HepG2 (cell line): ENCODE results near the gene KCND2. TPM values are rescaled to one million over a fixed set of nuclear protein-coding genes. Genes with fewer than 3 reads are reported as not detected.
"Not testable (repeated sequence)": the region's sequence is repeated elsewhere in the genome, so short reads cannot be mapped to it uniquely, and the experiment has no call there.

Source experiments
- ATAC-seq: fragments of 200-7000 bp; cut with Tn5 transposase; 3 replicates; pipeline ENCODE4 v1.9.1; 2020; ENCODE audit warnings: mild to moderate bottlenecking, moderate library complexity
- BruUV-seq: library from RNA; stranded (reverse); fragments of 400-500 nt; replicated peaks from 2 replicates; lab custom pipeline; 2021; lab: Mats Ljungman, UMichigan
- CTCF ChIA-PET: fragments of 300-600 bp; formaldehyde crosslinking; extraction: SDS; loops from one replicate; lab custom pipeline; 2021; ENCODE audit warnings: low total read pairs, inconsistent platforms, low intra/inter-chr PET ratio; lab: Yijun Ruan, JAX
- POLR2A ChIA-PET: fragments of 350-600 bp; sonication (Branson Sonifier 250); formaldehyde crosslinking; loops from one replicate; lab custom pipeline; 2020; ENCODE audit warnings: antibody characterized with exemption, inconsistent platforms; lab: Yijun Ruan, JAX
- DNase-seq: peaks from one replicate; pipeline ENCODE4 v3.0.0-alpha.2; 2015; ENCODE audit warnings: low spot score
- FAIRE-seq: peaks from 3 replicates; lab custom pipeline; 2011; peaks lifted over from hg19 to GRCh38; lab: Jason Lieb, UNC
- H2AFZ ChIP-seq: one replicate; pipeline ENCODE4 v1.6.1; 2011; ENCODE audit warnings: low read length, inconsistent platforms
- H3K27ac ChIP-seq: fragments of 300-600 bp; 3 replicates; pipeline ENCODE4 v1.8.0; 2011; ENCODE audit warnings: mixed run types, mild to moderate bottlenecking, mixed read lengths, low read length, inconsistent platforms; ENCODE audit not compliant: insufficient read depth; ENCODE audit errors: extremely low read length
- H3K27me3 ChIP-seq, 2 experiments: fragments of 200-600 bp in 1 of 2; 2 replicates in 1 of 2; 3 replicates in 1 of 2; pipeline versions ENCODE4 v1.6.0 to v1.8.0; 2011; ENCODE audit warnings: low read length in 2 of 2, mild to moderate bottlenecking in 2 of 2, moderate library complexity in 2 of 2, inconsistent platforms in 1 of 2; ENCODE audit not compliant: insufficient read depth in 2 of 2, control insufficient read depth in 1 of 2
- H3K36me3 ChIP-seq, 2 experiments: fragments of 200-600 bp in 1 of 2; replicated peaks in 1 of 2; 2 replicates in 1 of 2; 3 replicates in 1 of 2; pipeline versions ENCODE4 v1.5.1 to v1.8.0; 2011; ENCODE audit warnings: low read length in 2 of 2, inconsistent platforms in 1 of 2; ENCODE audit not compliant: insufficient read depth in 2 of 2, control insufficient read depth in 1 of 2
- H3K4me1 ChIP-seq: 2 replicates; pipeline ENCODE4 v1.5.1; 2012; ENCODE audit warnings: low read length, inconsistent platforms; ENCODE audit not compliant: insufficient read depth
- H3K4me2 ChIP-seq: 2 replicates; pipeline ENCODE4 v1.6.0; 2011; ENCODE audit warnings: low read depth, low read length, inconsistent platforms
- H3K4me3 ChIP-seq, 3 experiments: fragments of 200-600 bp in 1 of 3; sonication (generic), shearing (Covaris generic) in 1 of 3; replicated peaks in 1 of 3; 2 replicates each; pipeline ENCODE4 v1.5.1; 2011 to 2016; ENCODE audit warnings: low read length in 3 of 3, inconsistent platforms in 2 of 3, low read depth in 2 of 3, mild to moderate bottlenecking in 2 of 3, control low read depth in 1 of 3, mixed read lengths in 1 of 3; ENCODE audit not compliant: insufficient read depth in 1 of 3
- H3K79me2 ChIP-seq: one replicate; pipeline ENCODE4 v1.6.1; 2011; ENCODE audit warnings: low read length, inconsistent platforms; ENCODE audit not compliant: insufficient read depth
- H3K9ac ChIP-seq: 2 replicates; pipeline ENCODE4 v1.6.0; 2011; ENCODE audit warnings: mild to moderate bottlenecking, low read depth, low read length, inconsistent platforms; ENCODE audit not compliant: insufficient read depth
- H3K9me3 ChIP-seq: 2 replicates; pipeline ENCODE4 v1.5.1; 2012; ENCODE audit warnings: mild to moderate bottlenecking, low read length
- H4K20me1 ChIP-seq: 2 replicates; pipeline ENCODE4 v1.6.0; 2011; ENCODE audit warnings: inconsistent platforms, mild to moderate bottlenecking, low read length, moderate library complexity; ENCODE audit not compliant: insufficient read depth
- ASH2L ChIP-seq: fragments of 300-600, 200-600 bp; sonication (generic); IDR thresholded peaks from 2 replicates; pipeline ENCODE4 v1.7.0; 2017; ENCODE audit warnings: low read depth, mild to moderate bottlenecking, moderate library complexity, mixed read lengths, low read length; ENCODE audit not compliant: insufficient read length
- DPF2 ChIP-seq: sonication (generic); formaldehyde crosslinking; IDR thresholded peaks from 2 replicates; pipeline ENCODE4 v1.4.0; 2020; ENCODE audit warnings: mild to moderate bottlenecking, low read depth, missing genetic modification reagents, borderline replicate concordance
- GFI1 ChIP-seq: sonication (generic); formaldehyde crosslinking; IDR thresholded peaks from 2 replicates; pipeline ENCODE4 v1.5.0; 2020; ENCODE audit warnings: missing genetic modification reagents, mild to moderate bottlenecking, borderline replicate concordance
- IKZF5 ChIP-seq: IDR thresholded peaks from 2 replicates; pipeline ENCODE4 v1.6.1; 2018; ENCODE audit warnings: missing genetic modification reagents, mild to moderate bottlenecking, missing compliant biosample characterization
- MAFF ChIP-seq: IDR thresholded peaks from 2 replicates; pipeline ENCODE4 v1.6.1; 2011; ENCODE audit warnings: low read depth, low read length, improper control_type of control experiment
- USF2 ChIP-seq, 2 experiments: sonication (generic) in 1 of 2; formaldehyde crosslinking in 1 of 2; IDR thresholded peaks; 2 replicates each; pipeline versions ENCODE4 v1.5.1 to v1.6.1; 2011 to 2020; ENCODE audit warnings: borderline replicate concordance in 1 of 2, low read depth in 1 of 2, low read length in 1 of 2, mild to moderate bottlenecking in 1 of 2, missing genetic modification reagents in 1 of 2, moderate library complexity in 1 of 2
- ZNF124 ChIP-seq: sonication (generic); formaldehyde crosslinking; IDR thresholded peaks from 2 replicates; pipeline ENCODE4 v1.4.0; 2020; ENCODE audit warnings: missing genetic modification reagents
- ZNF446 ChIP-seq: sonication (generic); formaldehyde crosslinking; IDR thresholded peaks from 2 replicates; pipeline ENCODE4 v1.5.0; 2020; ENCODE audit warnings: mild to moderate bottlenecking, missing genetic modification reagents
- ZNF562 ChIP-seq: sonication (generic); formaldehyde crosslinking; IDR thresholded peaks from 2 replicates; pipeline ENCODE4 v1.8.0; 2022; ENCODE audit warnings: missing genetic modification reagents, borderline replicate concordance
- ZNF589 ChIP-seq: sonication (generic); formaldehyde crosslinking; conservative IDR thresholded peaks from 2 replicates; pipeline ENCODE4 v1.8.0; 2022; ENCODE audit warnings: mild to moderate bottlenecking, moderate library complexity, missing genetic modification reagents
- WGBS: methylation state at CpG from one replicate; pipeline ENCODE4 v1.1.6; 2017; ENCODE audit warnings: low lambda C conversion rate; 5-methylcytosine and 5-hydroxymethylcytosine counted together
- in situ Hi-C: cut with HindIII; loops from 2 replicates; pipeline ENCODE4 v1.10.0; 2017; ENCODE audit warnings: low pct_unique_long_range_greater_than_20kb; ENCODE audit not compliant: extremely low pct_ligation_motif_present
- intact Hi-C: fragments of 100-400 bp; cut with micrococcal nuclease; formaldehyde crosslinking; loops from one replicate; pipeline ENCODE4 v1.10.0; 2022; ENCODE audit not compliant: unreplicated experiment
- polyA plus RNA-seq, 8 experiments: library from polyadenylated mRNA; depleted of rRNA in 3 of 8; stranded (reverse) in 7 of 8; unstranded in 1 of 8; fragments of >200 nt; fragmentation: Illumina TruSeq in 4 of 8; extraction: Trizol in 4 of 8; gene quantifications; 2 replicates each; pipeline versions ENCODE4 v1.2.1 to v1.2.3, GENCODE V29; 2011 to 2016; ENCODE audit warnings: low read depth in 4 of 8, missing spikeins in 1 of 8, mixed read lengths in 1 of 8; ENCODE audit not compliant: insufficient read depth in 1 of 8
- total RNA-seq, 5 experiments: library from RNA; depleted of rRNA; stranded (reverse); fragments of >200 nt; fragmentation: Illumina TruSeq; extraction: Trizol; gene quantifications; 2 replicates each; pipeline ENCODE4 v1.2.3, GENCODE V29; 2016; ENCODE audit warnings: low read depth in 1 of 5
- TF ChIP-seq, protein P1 (sequence below): sonication (generic); formaldehyde crosslinking; conservative IDR thresholded peaks from 2 replicates; pipeline ENCODE4 v1.4.0; 2020; ENCODE audit warnings: missing genetic modification reagents

Gene KCND2
- total and polyA plus RNA-seq, 2 of the 13 experiments (the other 11 are each of a cell fraction or from before 2014, with no cell fraction given), result not detected

GRCh38 chr7:120781924-120782323 lies 508.9 kb downstream of the KCND2 start:
- H3K27me3 ChIP-seq, H3K9ac ChIP-seq, H3K27ac ChIP-seq, DNase-seq, H3K4me1 ChIP-seq, ATAC-seq, H3K4me2 ChIP-seq, BruUV-seq, H4K20me1 ChIP-seq, H3K79me2 ChIP-seq, H2AFZ ChIP-seq, CTCF ChIA-PET, FAIRE-seq, H3K9me3 ChIP-seq, in situ Hi-C loops, intact Hi-C loops, H3K36me3 ChIP-seq, H3K4me3 ChIP-seq, POLR2A ChIA-PET: not testable (repeated sequence)
- 44% methylated on average over 10 of the region's 10 CpGs for WGBS

DNA sequence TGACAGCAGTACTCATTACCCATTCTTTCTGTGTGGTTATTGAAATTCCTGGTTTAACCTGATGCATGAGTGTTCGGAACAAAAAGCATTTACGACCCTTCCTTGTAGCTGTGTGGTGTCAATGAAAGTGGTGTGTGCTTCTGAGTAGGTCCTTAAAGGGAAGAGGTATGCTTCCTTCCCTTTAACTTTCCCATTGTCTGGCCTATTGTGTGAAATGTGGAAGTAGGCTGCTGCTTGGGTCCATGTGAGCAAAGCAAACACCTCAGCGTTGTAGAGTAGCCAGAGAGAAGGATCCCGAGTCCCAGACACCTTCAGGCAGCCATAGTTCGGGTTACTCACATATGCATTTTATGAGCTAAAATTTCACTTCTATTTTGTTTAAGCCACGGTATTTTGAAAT lies 510.3 kb downstream of the KCND2 start:
- no peak for DNase-seq
- Histone ChIP-seq H3K4me2 (no peak overlapping the region), H3K27me3 (peaks cover 0 to 6% of the 10 kb centered on the region in 2 experiments; a peak in 1 of 5 replicates), H3K9me3 (no peaks in the 10 kb centered on the region)
- intact Hi-C loops (no loop called here), in situ Hi-C loops (no loop called here)
- CTCF ChIA-PET, result no interaction called here
- BruUV-seq, result no TSS peak
- no peak for ATAC-seq
- TF ChIP-seq MAFF, result no peak
- TF ChIP-seq ASH2L, result no peak
- TF ChIP-seq, protein P1, sequence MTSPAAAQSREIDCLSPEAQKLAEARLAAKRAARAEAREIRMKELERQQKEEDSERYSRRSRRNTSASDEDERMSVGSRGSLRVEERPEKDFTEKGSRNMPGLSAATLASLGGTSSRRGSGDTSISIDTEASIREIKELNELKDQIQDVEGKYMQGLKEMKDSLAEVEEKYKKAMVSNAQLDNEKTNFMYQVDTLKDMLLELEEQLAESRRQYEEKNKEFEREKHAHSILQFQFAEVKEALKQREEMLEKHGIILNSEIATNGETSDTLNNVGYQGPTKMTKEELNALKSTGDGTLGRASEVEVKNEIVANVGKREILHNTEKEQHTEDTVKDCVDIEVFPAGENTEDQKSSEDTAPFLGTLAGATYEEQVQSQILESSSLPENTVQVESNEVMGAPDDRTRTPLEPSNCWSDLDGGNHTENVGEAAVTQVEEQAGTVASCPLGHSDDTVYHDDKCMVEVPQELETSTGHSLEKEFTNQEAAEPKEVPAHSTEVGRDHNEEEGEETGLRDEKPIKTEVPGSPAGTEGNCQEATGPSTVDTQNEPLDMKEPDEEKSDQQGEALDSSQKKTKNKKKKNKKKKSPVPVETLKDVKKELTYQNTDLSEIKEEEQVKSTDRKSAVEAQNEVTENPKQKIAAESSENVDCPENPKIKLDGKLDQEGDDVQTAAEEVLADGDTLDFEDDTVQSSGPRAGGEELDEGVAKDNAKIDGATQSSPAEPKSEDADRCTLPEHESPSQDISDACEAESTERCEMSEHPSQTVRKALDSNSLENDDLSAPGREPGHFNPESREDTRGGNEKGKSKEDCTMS (CRISPR knock-in tag), result no peak
- no peak for TF ChIP-seq DPF2 (CRISPR knock-in tag)
- TF ChIP-seq ZNF124 (CRISPR knock-in tag), result no peak
- TF ChIP-seq ZNF589 (CRISPR knock-in tag), result no peak
- TF ChIP-seq USF2 (IDR thresholded peaks at IDR 0.05; ENCODE audit: low read depth, low read length), result no peak
- no peak for TF ChIP-seq USF2 (CRISPR knock-in tag; IDR thresholded peaks at IDR 0.05; ENCODE audit: borderline replicate concordance)
- no peak for TF ChIP-seq GFI1
- no peak for TF ChIP-seq IKZF5
- TF ChIP-seq ZNF562 (CRISPR knock-in tag), result no peak
- TF ChIP-seq ZNF446, result no peak
- TF ChIP-seq, all 625 proteins: peak for 0
- no peak overlapping the region for H3K9ac ChIP-seq
- H2AFZ ChIP-seq, result no peak overlapping the region
- POLR2A ChIA-PET, result no interaction called here
- no peaks in the 10 kb centered on the region for H4K20me1 ChIP-seq
- 51% methylated on average over 6 of the region's 6 CpGs for WGBS
- no peaks in the 10 kb centered on the region for H3K4me1 ChIP-seq
- H3K4me3 ChIP-seq, result no peak overlapping the region
- no peaks in the 10 kb centered on the region for H3K79me2 ChIP-seq
- no peak overlapping the region for H3K27ac ChIP-seq
- H3K36me3 ChIP-seq, result no peaks in the 10 kb centered on the region
- FAIRE-seq, result no peak
